IMR-90 (cell line): ENCODE measurements around the gene TMPRSS9. TPM values are rescaled to one million over a fixed set of nuclear protein-coding genes. Genes with fewer than 3 reads are reported as not detected.

Source experiments
- ATAC-seq: fragments of 200-7000 bp; cut with Tn5 transposase; 2 replicates; pipeline ENCODE4 v1.9.1; 2020; ENCODE audit warnings: low read depth, mild to moderate bottlenecking, moderate library complexity
- BruUV-seq: library from RNA; stranded (reverse); fragments of 400-500 nt; replicated peaks from 2 replicates; lab custom pipeline; 2021; lab: Mats Ljungman, UMichigan
- CTCF ChIA-PET: fragments of 300-600 bp; formaldehyde crosslinking; extraction: SDS; loops from one replicate; lab custom pipeline; 2021; ENCODE audit warnings: antibody characterized with exemption; lab: Yijun Ruan, JAX
- POLR2A ChIA-PET: fragments of 300-600 bp; sonication (Branson Sonifier 250); formaldehyde crosslinking; loops from one replicate; lab custom pipeline; 2022; ENCODE audit warnings: antibody characterized with exemption; ENCODE audit not compliant: unreplicated experiment; lab: Charles Lee
- DNase-seq: peaks from one replicate; pipeline ENCODE4 v3.0.0; 2013
- H2AFZ ChIP-seq: replicated peaks from 2 replicates; pipeline ENCODE3; 2013; ENCODE audit warnings: low read length, mild to moderate bottlenecking; ENCODE audit not compliant: poor library complexity
- H2AK5ac ChIP-seq: 2 replicates; pipeline ENCODE4 v1.6.1; 2013; ENCODE audit warnings: low read depth, low read length, inconsistent platforms
- H2AK9ac ChIP-seq: replicated peaks from 2 replicates; pipeline ENCODE3; 2013; ENCODE audit warnings: mild to moderate bottlenecking, low read depth, low read length, moderate library complexity; ENCODE audit not compliant: poor library complexity
- H2BK120ac ChIP-seq: 2 replicates; pipeline ENCODE4 v1.6.1; 2013; ENCODE audit warnings: low read depth, low read length, inconsistent platforms
- H2BK15ac ChIP-seq: 3 replicates; pipeline ENCODE4 v1.6.1; 2013; ENCODE audit warnings: low read depth, low read length, inconsistent platforms
- H2BK20ac ChIP-seq: 2 replicates; pipeline ENCODE4 v1.6.1; 2013; ENCODE audit warnings: low read depth, mild to moderate bottlenecking, inconsistent platforms, low read length, moderate library complexity
- H2BK5ac ChIP-seq: 2 replicates; pipeline ENCODE4 v1.6.1; 2013; ENCODE audit warnings: mild to moderate bottlenecking, low read depth, low read length, inconsistent platforms; ENCODE audit not compliant: poor library complexity, severe bottlenecking
- H3K14ac ChIP-seq: replicated peaks from 2 replicates; pipeline ENCODE4 v1.6.1; 2013; ENCODE audit warnings: low read depth, low read length, inconsistent platforms
- H3K18ac ChIP-seq: 2 replicates; pipeline ENCODE4 v1.6.1; 2013; ENCODE audit warnings: low read depth, low read length, control low read depth
- H3K23ac ChIP-seq: 2 replicates; pipeline ENCODE4 v1.6.1; 2013; ENCODE audit warnings: low read depth, low read length, inconsistent platforms
- H3K27ac ChIP-seq: 2 replicates; pipeline ENCODE4 v1.5.1; 2013; ENCODE audit warnings: mild to moderate bottlenecking, control low read depth, low read length; ENCODE audit not compliant: insufficient read depth
- H3K27me3 ChIP-seq: 2 replicates; pipeline ENCODE4 v1.6.1; 2013; ENCODE audit warnings: low read length; ENCODE audit not compliant: control insufficient read depth, insufficient read depth
- H3K36me3 ChIP-seq: 2 replicates; pipeline ENCODE4 v1.6.1; 2013; ENCODE audit warnings: low read length, mixed read lengths; ENCODE audit not compliant: control insufficient read depth, insufficient read depth
- H3K4ac ChIP-seq: 2 replicates; pipeline ENCODE4 v1.6.1; 2013; ENCODE audit warnings: low read depth, low read length, inconsistent platforms
- H3K4me1 ChIP-seq: 2 replicates; pipeline ENCODE4 v1.6.1; 2013; ENCODE audit warnings: low read length, mixed read lengths; ENCODE audit not compliant: control insufficient read depth, insufficient read depth
- H3K4me2 ChIP-seq: 2 replicates; pipeline ENCODE4 v1.6.1; 2013; ENCODE audit warnings: low read depth, mild to moderate bottlenecking, control low read depth, low read length, moderate library complexity
- H3K4me3 ChIP-seq: 2 replicates; pipeline ENCODE4 v1.5.1; 2013; ENCODE audit warnings: low read depth, mild to moderate bottlenecking, control low read depth, low read length, moderate library complexity; ENCODE audit not compliant: insufficient read depth
- H3K56ac ChIP-seq: 2 replicates; pipeline ENCODE4 v1.6.1; 2013; ENCODE audit warnings: low read length, inconsistent platforms; ENCODE audit not compliant: insufficient read depth; ENCODE audit errors: extremely low read depth
- H3K79me1 ChIP-seq, 2 experiments: 2 replicates each; pipeline ENCODE4 v1.6.1; 2013; ENCODE audit warnings: low read length in 2 of 2, inconsistent platforms in 1 of 2, low read depth in 1 of 2
- H3K9ac ChIP-seq: 2 replicates; pipeline ENCODE4 v1.6.1; 2013; ENCODE audit warnings: low read depth, low read length, control low read depth
- H3K9me1 ChIP-seq: 2 replicates; pipeline ENCODE4 v1.6.1; 2013; ENCODE audit warnings: low read length, inconsistent platforms; ENCODE audit not compliant: insufficient read depth
- H3K9me3 ChIP-seq: 2 replicates; pipeline ENCODE4 v1.6.1; 2013; ENCODE audit warnings: low read length; ENCODE audit not compliant: control insufficient read depth, insufficient read depth
- H4K20me1 ChIP-seq: 2 replicates; pipeline ENCODE4 v1.6.1; 2013; ENCODE audit warnings: low read length, inconsistent platforms; ENCODE audit not compliant: insufficient read depth
- H4K5ac ChIP-seq: 2 replicates; pipeline ENCODE4 v1.6.1; 2013; ENCODE audit warnings: mild to moderate bottlenecking, low read depth, low read length, control low read depth
- H4K8ac ChIP-seq, 2 experiments: 2 replicates each; pipeline ENCODE4 v1.6.1; 2013; ENCODE audit warnings: low read depth in 2 of 2, low read length in 2 of 2, control low read depth in 1 of 2, inconsistent platforms in 1 of 2
- H4K91ac ChIP-seq: 2 replicates; pipeline ENCODE4 v1.6.1; 2013; ENCODE audit warnings: low read depth, low read length, inconsistent platforms; ENCODE audit not compliant: insufficient read depth
- BHLHE40 ChIP-seq: fragments of 150-350 bp; IDR thresholded peaks from 2 replicates; pipeline ENCODE4 v1.6.1; 2016; ENCODE audit warnings: mild to moderate bottlenecking, low read depth, low read length
- CHD1 ChIP-seq: IDR thresholded peaks from 2 replicates; pipeline ENCODE4 v1.6.1; 2012; ENCODE audit warnings: low read depth, low read length, improper control_type of control experiment
- ELK1 ChIP-seq: fragments of 150-350 bp; IDR thresholded peaks from 2 replicates; pipeline ENCODE4 v1.6.1; 2016; ENCODE audit warnings: low read depth, mild to moderate bottlenecking, low read length, moderate library complexity, borderline replicate concordance
- MAFK ChIP-seq: IDR thresholded peaks from 2 replicates; pipeline ENCODE4 v1.6.1; 2012; ENCODE audit warnings: low read depth, low read length, improper control_type of control experiment
- MXI1 ChIP-seq: IDR thresholded peaks from 2 replicates; pipeline ENCODE4 v1.6.1; 2012; ENCODE audit warnings: low read depth, mild to moderate bottlenecking, low read length, moderate library complexity, borderline replicate concordance
- RAD21 ChIP-seq: IDR thresholded peaks from 2 replicates; pipeline ENCODE4 v1.6.1; 2012; ENCODE audit warnings: low read length, improper control_type of control experiment
- RCOR1 ChIP-seq: IDR thresholded peaks from 2 replicates; pipeline ENCODE4 v1.6.1; 2012; ENCODE audit warnings: mild to moderate bottlenecking, low read length, improper control_type of control experiment; ENCODE audit not compliant: insufficient replicate concordance
- SMC3 ChIP-seq: fragments of 150-350 bp; IDR thresholded peaks from 2 replicates; pipeline ENCODE4 v1.6.1; 2016; ENCODE audit warnings: low read depth, mild to moderate bottlenecking, antibody characterized with exemption, low read length, moderate library complexity
- USF2 ChIP-seq: fragments of 150-350 bp; IDR thresholded peaks from 2 replicates; pipeline ENCODE4 v1.6.1; 2017; ENCODE audit warnings: mild to moderate bottlenecking, antibody characterized with exemption, low read length, low read depth
- WGBS, 2 experiments: methylation state at CpG; one replicate each; pipeline versions ENCODE4 v1.1.5 to v1.1.7; 2013; ENCODE audit warnings: missing lambda C conversion rate in 2 of 2; ENCODE audit not compliant: insufficient read length in 1 of 2; ENCODE audit errors: extremely low coverage in 2 of 2; 5-methylcytosine and 5-hydroxymethylcytosine counted together
- dilution Hi-C: fragments of 300-500 bp; cut with HindIII; formaldehyde crosslinking; loops from one replicate; pipeline ENCODE4 v1.14.3; 2018; ENCODE audit warnings: low sequenced_read_pairs; ENCODE audit not compliant: unreplicated experiment
- in situ Hi-C: fragments of 300-500 bp; cut with MboI; formaldehyde crosslinking; loops from 3 replicates; pipeline ENCODE4 v1.14.3; 2019; ENCODE audit warnings: low sequenced_read_pairs, inconsistent platforms, mixed read lengths
- intact Hi-C: fragments of 100-400 bp; cut with micrococcal nuclease; formaldehyde crosslinking; loops from 2 replicates; pipeline ENCODE4 v1.10.0; 2022
- polyA plus RNA-seq, 3 experiments: library from polyadenylated mRNA; depleted of rRNA; stranded (reverse); fragments of >200 nt; gene quantifications; 2 replicates each; pipeline ENCODE4 v1.2.3, GENCODE V29; 2012; ENCODE audit warnings: low replicate concordance in 1 of 3
- total RNA-seq: library from RNA; depleted of rRNA; stranded (reverse); fragments of >200 nt; gene quantifications from 2 replicates; pipeline ENCODE4 v1.2.3, GENCODE V29; 2012

Gene TMPRSS9
- total and polyA plus RNA-seq, 2 of the 4 experiments (the other 2 are of a cell fraction): not detected

GRCh38 chr19:2394442-2395292, 34.6 kb downstream of the TMPRSS9 start:
- no TSS peak for BruUV-seq
- Histone ChIP-seq H4K20me1 (no peaks in the 10 kb centered on the region), H3K9ac (no peak overlapping the region), H3K18ac (no peak overlapping the region), H3K4me2 (no peak overlapping the region), H2AK9ac (no peak overlapping the region), H2BK15ac (no peak overlapping the region), H4K8ac (no peak overlapping the region), H3K36me3 (no peaks in the 10 kb centered on the region), H3K56ac (no peak overlapping the region), H4K91ac (no peak overlapping the region), H3K4ac (no peak overlapping the region), H3K9me3 (no peaks in the 10 kb centered on the region; the same call in 1 of the 2 replicates), H2AK5ac (no peak overlapping the region), H3K27ac (no peak overlapping the region), H3K27me3 (no peaks in the 10 kb centered on the region), H2AFZ (no peak overlapping the region), H3K9me1 (no peaks in the 10 kb centered on the region), H4K5ac (no peak overlapping the region), H2BK5ac (no peak overlapping the region), H3K79me1 (no peaks in the 10 kb centered on the region), H3K14ac (no peak overlapping the region), H3K23ac (no peak overlapping the region), H3K4me3 (no peak overlapping the region), H2BK20ac (no peak overlapping the region), H2BK120ac (no peak overlapping the region), H3K4me1 (no peaks in the 10 kb centered on the region)
- ChIA-PET POLR2A (no interaction called here), CTCF (interaction anchor here (0.6 kb wide), 1 partner anchor 98 kb away, joined by 3 read pairs; no protein-coding TSS in a partner anchor)
- intact Hi-C loops: loop anchor here (5.0 kb wide), 1 partner anchor 67 kb away; the partner anchor contains the start of genes LSM7 and SPPL2B
- dilution Hi-C loops: no loop called here
- DNase-seq (no peak), ATAC-seq (no peak)
- no peak for TF ChIP-seq USF2
- TF ChIP-seq MXI1: no peak
- no peak for TF ChIP-seq RCOR1
- TF ChIP-seq CHD1: no peak
- TF ChIP-seq SMC3: no peak
- TF ChIP-seq BHLHE40: no peak
- no peak for TF ChIP-seq RAD21
- no peak for TF ChIP-seq ELK1
- no peak for TF ChIP-seq MAFK
- no CpG with 5 or more reads among the region's 27 CpGs for WGBS, 2 experiments
- in situ Hi-C loops: loop anchor here (10.0 kb wide), 1 partner anchor 240 kb away; the partner anchor contains the start of gene AP3D1
